ENCODE measurements around the gene TMEM123.
A peak's percentile ranks its signal among the peaks of the same experiment; 100 is the strongest.
"Not testable (repeated sequence)": the region's sequence is repeated elsewhere in the genome, so short reads cannot be mapped to it uniquely, and the experiment has no call there.

Gene TMEM123

DNA sequence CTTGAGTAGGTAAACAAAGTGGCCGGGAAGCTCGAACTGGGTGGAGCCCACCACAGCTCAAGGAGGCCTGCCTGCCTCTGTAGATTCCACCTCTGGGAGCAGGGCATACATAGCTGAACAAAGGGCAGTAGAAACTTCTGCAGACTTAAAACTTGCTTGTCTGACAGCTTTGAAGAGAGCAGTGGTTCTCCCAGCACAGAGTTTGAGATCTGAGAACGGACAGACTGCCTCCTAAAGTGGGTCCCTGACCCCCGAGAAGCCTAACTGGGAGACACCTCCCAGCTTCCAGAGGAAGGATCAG, 13.6 kb downstream of the TMEM123 start:
- not testable (repeated sequence) for H3K27ac ChIP-seq (ENCODE audit: low read depth in 2 of 2, low read length in 2 of 2); H3K4me1 ChIP-seq (ENCODE audit: control insufficient read depth in 2 of 2, insufficient read depth in 2 of 2, low read length in 2 of 2)

DNA sequence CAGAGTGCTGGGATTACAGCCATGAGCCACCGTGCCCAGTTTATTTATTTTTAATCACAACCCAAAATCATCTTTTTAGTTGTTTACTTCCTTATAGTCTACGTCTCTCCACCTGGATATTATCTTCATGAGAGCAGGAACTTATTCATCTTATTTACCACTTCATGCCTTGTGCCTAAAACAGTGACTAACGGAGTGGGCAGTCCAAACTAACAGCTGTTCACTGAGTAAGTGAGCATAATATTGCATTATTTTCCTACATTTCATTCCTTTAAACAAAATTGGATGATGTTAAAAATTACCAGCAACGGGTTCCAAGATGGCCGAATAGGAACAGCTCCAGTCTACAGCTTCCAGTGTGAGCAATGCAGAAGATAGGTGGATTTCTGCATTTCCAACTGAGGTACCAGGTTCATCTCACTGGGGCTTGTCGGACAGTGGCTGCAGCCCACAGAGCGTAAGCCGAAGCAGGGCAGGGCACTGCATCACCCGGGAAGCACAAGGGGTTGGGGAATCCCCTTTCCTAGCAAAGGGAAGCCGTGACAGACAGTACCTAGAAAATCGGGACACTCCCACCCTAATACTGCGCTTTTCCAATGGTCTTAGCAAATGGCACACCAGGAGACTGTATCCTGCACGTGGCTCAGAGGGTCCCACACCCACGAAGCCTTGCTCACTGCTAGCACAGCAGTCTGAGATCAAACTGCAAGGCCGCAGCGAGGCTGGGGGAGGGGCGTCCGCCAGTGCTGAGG, 14.1 kb downstream of the TMEM123 start:
- Histone ChIP-seq H3K36me3 (ENCODE audit: control insufficient read depth in 2 of 2, insufficient read depth in 2 of 2, low read length in 2 of 2) (peaks cover 0 to 7% of the 10 kb centered on the region in 2 donors), H3K4me3 (ENCODE audit: low read length in 2 of 2) (no peak overlapping the region), H3K27ac (ENCODE audit: low read depth in 2 of 2, low read length in 2 of 2) (no peak overlapping the region), H3K9ac (ENCODE audit: low read depth in 1 of 2, low read length in 2 of 2) (no peak overlapping the region), H3K4me1 (ENCODE audit: control insufficient read depth in 2 of 2, insufficient read depth in 2 of 2, low read length in 2 of 2) (no peaks in the 10 kb centered on the region), H3K27me3 (ENCODE audit: control insufficient read depth in 2 of 2, insufficient read depth in 2 of 2, low read length in 2 of 2) (no peaks in the 10 kb centered on the region), H3K9me3 (ENCODE audit: control insufficient read depth in 2 of 2, low read length in 2 of 2) (no peaks in the 10 kb centered on the region)

More for the DNA sequence above, 13.6 kb downstream of the TMEM123 start:
- H3K4me3 ChIP-seq (ENCODE audit: low read length in 2 of 2); H3K9ac ChIP-seq (ENCODE audit: low read depth in 1 of 2, low read length in 2 of 2); H3K9me3 ChIP-seq (ENCODE audit: control insufficient read depth in 2 of 2, low read length in 2 of 2); H3K27me3 ChIP-seq (ENCODE audit: control insufficient read depth in 2 of 2, insufficient read depth in 2 of 2, low read length in 2 of 2); H3K36me3 ChIP-seq (ENCODE audit: control insufficient read depth in 2 of 2, insufficient read depth in 2 of 2, low read length in 2 of 2): not testable (repeated sequence)

DNA sequence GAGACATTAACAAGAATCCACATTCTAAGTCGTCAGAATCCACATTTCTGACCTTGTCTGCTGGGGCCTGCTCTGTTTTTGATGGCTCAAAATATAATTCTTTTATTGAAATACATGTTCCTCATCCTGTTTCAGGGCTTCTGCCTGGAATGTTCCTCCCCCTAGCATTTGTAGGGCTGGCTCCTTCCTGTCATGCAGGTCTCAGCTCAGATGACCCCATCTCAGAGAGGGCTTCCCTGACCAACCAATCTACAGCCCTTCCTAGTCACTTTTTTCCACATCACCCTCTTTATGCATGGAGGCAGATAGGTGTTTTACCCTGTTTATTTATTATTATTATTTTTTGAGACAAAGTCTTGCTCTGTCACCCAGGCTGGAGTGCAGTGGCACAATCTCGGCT, 14.8 kb downstream of the TMEM123 start:
- H3K4me3 ChIP-seq (ENCODE audit: low read length in 2 of 2), result no peak overlapping the region
- H3K27ac ChIP-seq (ENCODE audit: low read depth in 2 of 2, low read length in 2 of 2), result no peak overlapping the region
- H3K9me3 ChIP-seq (ENCODE audit: control insufficient read depth in 2 of 2, low read length in 2 of 2), result peaks cover 0 to 3% of the 10 kb centered on the region in 2 donors
- no peaks in the 10 kb centered on the region for H3K4me1 ChIP-seq (ENCODE audit: control insufficient read depth in 2 of 2, insufficient read depth in 2 of 2, low read length in 2 of 2)
- H3K36me3 ChIP-seq (ENCODE audit: control insufficient read depth in 2 of 2, insufficient read depth in 2 of 2, low read length in 2 of 2), result peaks cover 2 to 7% of the 10 kb centered on the region in 2 donors
- no peak overlapping the region for H3K9ac ChIP-seq (ENCODE audit: low read depth in 1 of 2, low read length in 2 of 2)
- H3K27me3 ChIP-seq (ENCODE audit: control insufficient read depth in 2 of 2, insufficient read depth in 2 of 2, low read length in 2 of 2), result no peaks in the 10 kb centered on the region

DNA sequence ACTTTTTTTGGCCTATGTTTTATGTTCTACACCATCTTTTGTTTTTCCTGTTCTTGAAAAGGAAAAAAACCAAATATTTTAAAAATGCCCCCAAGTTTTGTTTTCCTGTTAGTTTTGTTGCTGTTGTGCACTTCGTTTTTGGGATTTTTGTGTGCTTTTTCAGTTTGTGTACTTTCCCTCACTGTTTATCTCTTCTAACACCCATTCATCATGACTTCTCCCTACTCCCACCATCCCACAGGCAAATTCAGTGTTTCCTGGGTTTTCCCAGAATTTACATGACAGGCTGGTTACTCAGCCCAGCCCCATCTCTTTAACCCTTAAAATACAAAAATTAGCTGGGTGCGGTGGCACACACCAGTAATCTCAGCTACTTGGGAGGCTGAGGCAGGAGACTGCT, 15.6 kb downstream of the TMEM123 start:
- H3K27ac ChIP-seq (ENCODE audit: low read depth in 2 of 2, low read length in 2 of 2), result no peak overlapping the region
- H3K9ac ChIP-seq (ENCODE audit: low read depth in 1 of 2, low read length in 2 of 2), result no peak overlapping the region

DNA sequence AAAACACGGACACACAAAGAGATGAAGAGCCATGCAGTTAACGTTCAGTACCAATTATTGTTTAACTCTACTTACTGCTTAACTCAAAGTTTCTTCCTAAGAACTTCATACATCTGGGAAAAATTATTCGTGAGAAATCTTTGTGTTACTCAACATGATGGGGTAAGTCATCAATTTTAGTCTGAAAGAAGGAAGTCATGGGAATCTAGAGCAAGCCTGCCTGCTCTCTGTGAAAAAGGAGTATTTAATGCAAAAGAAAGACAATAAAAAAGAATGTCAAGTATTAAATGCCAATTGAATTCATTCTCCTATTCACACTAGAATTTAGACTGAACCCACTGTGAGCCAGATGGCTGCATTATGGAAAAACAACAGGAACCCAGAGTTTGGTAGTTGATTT, 16.0 kb downstream of the TMEM123 start:
- Histone ChIP-seq H3K9me3 (ENCODE audit: control insufficient read depth in 2 of 2, low read length in 2 of 2) (peaks cover 0 to 3% of the 10 kb centered on the region in 2 donors), H3K4me1 (ENCODE audit: control insufficient read depth in 2 of 2, insufficient read depth in 2 of 2, low read length in 2 of 2) (no peaks in the 10 kb centered on the region), H3K36me3 (ENCODE audit: control insufficient read depth in 2 of 2, insufficient read depth in 2 of 2, low read length in 2 of 2) (peaks cover 4 to 7% of the 10 kb centered on the region in 2 donors), H3K27ac (ENCODE audit: low read depth in 2 of 2, low read length in 2 of 2) (no peak overlapping the region), H3K27me3 (ENCODE audit: control insufficient read depth in 2 of 2, insufficient read depth in 2 of 2, low read length in 2 of 2) (no peaks in the 10 kb centered on the region), H3K9ac (ENCODE audit: low read depth in 1 of 2, low read length in 2 of 2) (no peak overlapping the region), H3K4me3 (ENCODE audit: low read length in 2 of 2) (no peak overlapping the region)

More for the DNA sequence above, 15.6 kb downstream of the TMEM123 start:
- Histone ChIP-seq H3K27me3 (ENCODE audit: control insufficient read depth in 2 of 2, insufficient read depth in 2 of 2, low read length in 2 of 2) (no peaks in the 10 kb centered on the region), H3K4me3 (ENCODE audit: low read length in 2 of 2) (no peak overlapping the region), H3K9me3 (ENCODE audit: control insufficient read depth in 2 of 2, low read length in 2 of 2) (peaks cover 0 to 3% of the 10 kb centered on the region in 2 donors), H3K36me3 (ENCODE audit: control insufficient read depth in 2 of 2, insufficient read depth in 2 of 2, low read length in 2 of 2) (peaks cover 4 to 7% of the 10 kb centered on the region in 2 donors), H3K4me1 (ENCODE audit: control insufficient read depth in 2 of 2, insufficient read depth in 2 of 2, low read length in 2 of 2) (no peaks in the 10 kb centered on the region)

DNA sequence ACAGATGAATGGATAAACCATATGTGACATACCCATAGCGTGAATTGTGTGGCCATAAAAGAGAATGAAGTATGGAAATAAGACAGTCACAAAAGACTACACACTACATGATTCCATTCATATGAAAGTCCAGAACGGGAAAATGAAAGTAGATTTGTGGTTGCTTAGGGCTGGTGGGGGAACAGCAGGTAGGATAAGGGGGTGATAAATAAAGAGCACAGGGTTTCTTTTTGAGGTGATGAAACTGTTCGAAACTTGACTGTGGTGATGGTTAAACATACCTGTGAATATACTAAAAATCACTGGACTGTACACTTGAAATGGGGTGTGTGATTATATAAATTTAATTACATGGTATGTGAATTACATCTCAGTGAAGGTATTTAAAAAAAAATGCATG, 16.9 kb downstream of the TMEM123 start:
- Histone ChIP-seq H3K4me1 (ENCODE audit: control insufficient read depth in 2 of 2, insufficient read depth in 2 of 2, low read length in 2 of 2) (no peaks in the 10 kb centered on the region), H3K36me3 (ENCODE audit: control insufficient read depth in 2 of 2, insufficient read depth in 2 of 2, low read length in 2 of 2) (peaks cover 4 to 7% of the 10 kb centered on the region in 2 donors), H3K9me3 (ENCODE audit: control insufficient read depth in 2 of 2, low read length in 2 of 2) (peaks cover 0 to 3% of the 10 kb centered on the region in 2 donors), H3K9ac (ENCODE audit: low read depth in 1 of 2, low read length in 2 of 2) (no peak overlapping the region), H3K27me3 (ENCODE audit: control insufficient read depth in 2 of 2, insufficient read depth in 2 of 2, low read length in 2 of 2) (no peaks in the 10 kb centered on the region), H3K4me3 (ENCODE audit: low read length in 2 of 2) (no peak overlapping the region), H3K27ac (ENCODE audit: low read depth in 2 of 2, low read length in 2 of 2) (no peak overlapping the region)

DNA sequence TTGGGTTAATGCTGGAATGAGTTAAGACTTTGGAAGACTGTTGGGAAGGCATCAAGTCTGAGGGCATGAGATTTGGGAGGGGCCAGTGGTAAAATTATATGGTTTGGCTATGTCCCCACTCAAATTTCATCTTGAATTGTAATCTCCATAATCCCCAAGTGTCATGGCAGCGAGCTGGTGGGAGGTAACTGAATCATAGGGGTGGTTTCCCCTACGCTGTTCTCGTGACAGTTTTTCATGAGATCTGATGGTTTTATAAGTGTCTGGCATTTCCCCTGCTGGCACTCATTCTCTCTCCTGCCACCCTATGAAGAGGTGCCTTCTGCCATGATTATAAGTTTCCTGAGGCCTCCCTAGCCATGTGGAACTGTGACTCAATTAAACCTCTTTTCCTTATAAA, 19.0 kb downstream of the TMEM123 start:
- H3K27me3 ChIP-seq (ENCODE audit: control insufficient read depth in 2 of 2, insufficient read depth in 2 of 2, low read length in 2 of 2); H3K27ac ChIP-seq (ENCODE audit: low read depth in 2 of 2, low read length in 2 of 2); H3K9ac ChIP-seq (ENCODE audit: low read depth in 1 of 2, low read length in 2 of 2); H3K36me3 ChIP-seq (ENCODE audit: control insufficient read depth in 2 of 2, insufficient read depth in 2 of 2, low read length in 2 of 2); H3K4me1 ChIP-seq (ENCODE audit: control insufficient read depth in 2 of 2, insufficient read depth in 2 of 2, low read length in 2 of 2); H3K9me3 ChIP-seq (ENCODE audit: control insufficient read depth in 2 of 2, low read length in 2 of 2); H3K4me3 ChIP-seq (ENCODE audit: low read length in 2 of 2): not testable (repeated sequence)

DNA sequence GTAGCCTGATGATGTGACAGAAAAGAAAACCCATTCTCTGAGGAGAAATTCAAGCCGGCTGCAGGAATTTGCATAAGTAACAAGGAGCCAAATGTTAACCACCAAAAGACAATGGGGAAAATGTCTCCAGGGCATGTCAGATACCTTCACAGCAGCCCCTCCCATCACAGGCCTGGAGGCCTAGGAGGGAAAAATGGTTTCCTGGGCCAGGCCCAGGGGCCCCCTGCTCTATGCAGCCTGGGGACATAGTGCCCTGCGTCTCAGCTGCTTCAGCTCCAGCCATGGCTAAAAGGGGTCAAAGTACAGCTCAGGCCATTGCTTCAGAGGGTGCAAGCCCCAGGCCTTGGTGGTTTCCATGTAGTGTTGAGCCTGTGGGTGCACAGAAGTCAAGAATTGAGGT, 20.0 kb downstream of the TMEM123 start:
- H3K4me1 ChIP-seq (ENCODE audit: control insufficient read depth in 2 of 2, insufficient read depth in 2 of 2, low read length in 2 of 2); H3K27ac ChIP-seq (ENCODE audit: low read depth in 2 of 2, low read length in 2 of 2); H3K4me3 ChIP-seq (ENCODE audit: low read length in 2 of 2); H3K9me3 ChIP-seq (ENCODE audit: control insufficient read depth in 2 of 2, low read length in 2 of 2); H3K27me3 ChIP-seq (ENCODE audit: control insufficient read depth in 2 of 2, insufficient read depth in 2 of 2, low read length in 2 of 2); H3K36me3 ChIP-seq (ENCODE audit: control insufficient read depth in 2 of 2, insufficient read depth in 2 of 2, low read length in 2 of 2); H3K9ac ChIP-seq (ENCODE audit: low read depth in 1 of 2, low read length in 2 of 2): not testable (repeated sequence)

DNA sequence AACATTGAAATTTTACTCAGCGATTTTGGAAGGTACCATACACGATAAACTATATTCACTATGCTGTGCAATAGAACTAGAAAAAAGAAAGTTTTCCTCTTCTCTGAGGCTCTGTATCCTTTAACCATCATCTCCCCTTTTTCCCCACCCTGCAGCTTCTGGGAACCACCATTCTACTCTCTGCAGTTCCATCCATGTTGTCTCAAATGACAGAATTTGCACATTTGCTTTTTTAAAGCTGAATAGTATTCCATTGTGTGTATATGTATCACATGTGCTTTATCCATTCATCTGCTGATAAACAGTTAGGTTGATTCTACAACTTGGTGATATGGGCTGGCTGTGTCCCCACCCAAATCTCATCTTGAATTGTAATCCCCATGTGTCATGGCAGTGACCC, 21.2 kb downstream of the TMEM123 start:
- Histone ChIP-seq H3K4me3 (ENCODE audit: low read length in 2 of 2) (no peak overlapping the region), H3K27me3 (ENCODE audit: control insufficient read depth in 2 of 2, insufficient read depth in 2 of 2, low read length in 2 of 2) (no peaks in the 10 kb centered on the region), H3K27ac (ENCODE audit: low read depth in 2 of 2, low read length in 2 of 2) (no peak overlapping the region), H3K36me3 (ENCODE audit: control insufficient read depth in 2 of 2, insufficient read depth in 2 of 2, low read length in 2 of 2) (peaks cover 3 to 4% of the 10 kb centered on the region in 2 donors), H3K4me1 (ENCODE audit: control insufficient read depth in 2 of 2, insufficient read depth in 2 of 2, low read length in 2 of 2) (peaks cover 3 to 4% of the 10 kb centered on the region in 2 donors), H3K9me3 (ENCODE audit: control insufficient read depth in 2 of 2, low read length in 2 of 2) (peaks cover 0 to 3% of the 10 kb centered on the region in 2 donors), H3K9ac (ENCODE audit: low read depth in 1 of 2, low read length in 2 of 2) (no peak overlapping the region)

DNA sequence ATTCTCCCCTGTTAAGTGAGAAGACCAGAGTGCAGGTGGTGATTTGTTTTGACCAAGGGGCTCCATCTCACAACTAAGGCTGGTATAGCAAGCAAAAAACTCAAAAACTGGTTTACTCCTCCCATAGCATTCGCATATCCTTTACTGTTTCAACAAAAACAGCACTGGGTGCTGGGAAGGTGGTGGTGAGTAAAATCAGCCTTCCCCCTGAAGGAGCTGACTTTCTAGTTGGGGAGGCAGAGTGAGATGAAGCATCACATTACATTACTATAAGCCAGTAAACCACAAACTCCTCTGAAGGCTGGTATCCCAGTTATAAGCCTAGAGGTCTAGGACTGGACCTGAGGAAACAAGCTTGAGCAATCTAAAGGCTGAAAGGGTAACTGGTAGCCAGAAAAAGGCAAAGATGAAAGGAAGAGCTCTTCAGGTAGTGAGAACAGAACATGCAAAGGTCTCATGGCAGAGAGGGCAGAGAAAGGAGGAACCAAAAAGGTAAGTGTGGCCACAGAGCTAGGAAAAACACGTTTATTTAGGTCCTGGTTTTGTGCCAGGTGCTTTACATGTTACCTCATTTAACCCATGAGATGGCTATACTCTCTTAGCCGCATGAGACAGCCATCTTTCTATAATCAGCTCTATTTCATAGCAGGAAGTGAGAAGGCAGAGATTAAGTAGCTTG, 22.3 kb downstream of the TMEM123 start:
- H3K9me3 ChIP-seq (ENCODE audit: control insufficient read depth in 2 of 2, low read length in 2 of 2), result peaks cover 0 to 3% of the 10 kb centered on the region in 2 donors
- peaks cover 3 to 4% of the 10 kb centered on the region in 2 donors for H3K4me1 ChIP-seq (ENCODE audit: control insufficient read depth in 2 of 2, insufficient read depth in 2 of 2, low read length in 2 of 2)
- peaks cover 3 to 4% of the 10 kb centered on the region in 2 donors for H3K36me3 ChIP-seq (ENCODE audit: control insufficient read depth in 2 of 2, insufficient read depth in 2 of 2, low read length in 2 of 2)
- H3K27ac ChIP-seq (ENCODE audit: low read depth in 2 of 2, low read length in 2 of 2), result peak overlapping the region in 1 of 2 donors; percentile 12
- no peak overlapping the region for H3K4me3 ChIP-seq (ENCODE audit: low read length in 2 of 2)
- H3K9ac ChIP-seq (ENCODE audit: low read depth in 1 of 2, low read length in 2 of 2), result no peak overlapping the region
- no peaks in the 10 kb centered on the region for H3K27me3 ChIP-seq (ENCODE audit: control insufficient read depth in 2 of 2, insufficient read depth in 2 of 2, low read length in 2 of 2)
